Heart left ventricle (tissue), 16 donors: ENCODE measurements around the gene ARHGAP10. TPM values are rescaled to one million over a fixed set of nuclear protein-coding genes. Genes with fewer than 3 reads are reported as not detected.
A peak's percentile ranks its signal among the peaks of the same experiment; 100 is the strongest.

ENCODE experiments used
- ATAC-seq, 4 donors: fragments of 200-7000 bp; cut with Tn5 transposase; one replicate each; pipeline ENCODE4 v1.9.1; 2020 to 2022; ENCODE audit warnings: moderate library complexity in 4 of 4, mild to moderate bottlenecking in 3 of 4, moderate number of reproducible peaks in 1 of 4
- DNase-seq, 5 donors: peaks; one replicate each; pipeline ENCODE4 v3.0.0-alpha.2; 2020
- H3K27ac ChIP-seq, 12 donors: fragments of 200-600 bp; sonication (generic) in 4 of 12; one replicate each; pipeline versions ENCODE4 v1.5.0 to v1.8.0; 2016 to 2022; ENCODE audit warnings: mild to moderate bottlenecking in 2 of 12
- H3K27me3 ChIP-seq, 9 donors: fragments of 200-600 bp; sonication (generic) in 2 of 9; one replicate each; pipeline versions ENCODE4 v1.5.1 to v1.8.0; 2016 to 2022; ENCODE audit warnings: mild to moderate bottlenecking in 3 of 9
- H3K36me3 ChIP-seq, 9 donors: fragments of 200-600 bp; sonication (generic) in 2 of 9; one replicate each; pipeline versions ENCODE4 v1.5.0 to v1.8.0; 2018 to 2022; ENCODE audit warnings: mild to moderate bottlenecking in 2 of 9
- H3K4me1 ChIP-seq, 12 donors: fragments of 200-600 bp; sonication (generic) in 4 of 12; one replicate each; pipeline versions ENCODE4 v1.5.0 to v1.8.0; 2016 to 2022; ENCODE audit warnings: mild to moderate bottlenecking in 3 of 12
- H3K4me3 ChIP-seq, 12 donors: fragments of 200-600 bp; sonication (generic) in 4 of 12; one replicate each; pipeline versions ENCODE4 v1.5.0 to v1.8.0; 2017 to 2022; ENCODE audit warnings: mild to moderate bottlenecking in 9 of 12, moderate library complexity in 4 of 12
- H3K9me3 ChIP-seq, 12 donors: fragments of 200-600 bp; sonication (generic) in 4 of 12; one replicate each; pipeline versions ENCODE4 v1.5.0 to v1.8.0; 2016 to 2022; ENCODE audit warnings: mild to moderate bottlenecking in 1 of 12
- POLR2A ChIP-seq, 2 donors: fragments of 450-650 bp; IDR thresholded peaks; one replicate each; pipeline ENCODE4 v1.6.1; 2017; ENCODE audit warnings: antibody characterized with exemption in 2 of 2, mild to moderate bottlenecking in 2 of 2, moderate library complexity in 2 of 2
- WGBS, 4 donors: extraction: QIAGEN DNeasy Blood & Tissue Kit in 2 of 4; methylation state at CpG; one replicate each; pipeline versions ENCODE4 v1.1.5 to v1.1.7; 2013 to 2018; 5-methylcytosine and 5-hydroxymethylcytosine counted together
- intact Hi-C, 10 donors: fragments of 100-400 bp; cut with DNase I; formaldehyde crosslinking; loops; one replicate each; pipeline versions ENCODE4 v1.11.1 to v1.14.2; 2022
- polyA plus RNA-seq, 2 donors: library from polyadenylated mRNA; stranded (reverse); fragments of 200-250 nt; gene quantifications; one replicate each; pipeline ENCODE4 v1.2.3, GENCODE V29; 2013
- total RNA-seq, 9 donors: library from RNA; depleted of rRNA in 2 of 9; stranded (reverse); fragments of >200 nt in 2 of 9; fragmentation: NEBNext Ultra II Directional in 3 of 9; extraction: Animal tissue kit (Norgen Biotek cat#: 25700) in 3 of 9; gene quantifications; one replicate each; pipeline versions ENCODE4 v1.1.0 to v1.2.4, GENCODE V29; 2016 to 2023
- TF ChIP-seq, protein P1 (sequence below), 12 donors: fragments of 200-600 bp; sonication (generic) in 4 of 12; IDR thresholded peaks; one replicate each; pipeline versions ENCODE4 v1.5.0 to v1.8.0; 2018 to 2022; ENCODE audit warnings: antibody characterized with exemption in 12 of 12, mild to moderate bottlenecking in 5 of 12
- donor health status: ischemic (EF 13 %, LVEDD 7.1; RV severe dilation, severe dysfunction).
- donor health status: healthy with polysubstance abuse.
- donor health status: DM: no; HTN: yes; CAD: no.
- donor health status: DM: no; HTN: no; CAD: no.
- donor health status: ischemic (EF 25% LVEDD 6.9; RV normal size, moderate dysfunction).
- donor health status: ischemic (EF 25% LVEDD 5.7; RV mildly dilated, moderate dysfunction).
- donor health status: healthy.
- donor health status: DM: yes; HTN: yes; CAD: no.
- donor health status: ischemic (EF 35%, LVEDD 5.7; RV mildly dilated, moderate dysfunction).
- donor health status: nonischemic (EF 11% LVEDD 7.7; RV severe dilation, severe dysfunction).
- donor health status: DM: yes; HTN: yes; CAD: no.
- donor health status: PGD.
- donor health status: ischemic (EF 29% LVEDD 5.4; RV normal size, mild dysfunction).
- donor health status: nonischemic (EF 23%, LVEDD 6.1; RV moderate dilation, normal function).

Gene ARHGAP10
- total and polyA plus RNA-seq, 11 donors: 30.6 to 73.7 (median 51.7) TPM

DNA sequence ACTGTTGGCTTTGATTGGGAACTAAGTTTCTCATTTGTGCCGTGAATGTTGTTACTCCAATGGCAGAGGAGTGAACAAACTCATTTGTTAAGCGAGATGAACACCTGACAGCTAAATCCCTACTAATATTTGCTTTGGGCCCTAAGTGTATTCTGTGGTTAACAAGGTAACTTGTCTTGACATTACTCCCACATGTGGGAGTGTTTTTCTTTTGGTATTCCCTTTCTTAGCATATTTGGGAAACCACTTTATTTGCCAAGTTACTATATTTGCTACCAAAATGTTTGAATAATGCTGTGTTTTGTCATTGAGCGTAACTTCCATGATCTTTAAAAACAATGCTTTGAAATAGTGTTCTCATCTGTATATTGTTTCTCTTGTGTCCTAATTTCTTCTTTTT is 82.5 kb downstream of the ARHGAP10 start:
- Histone ChIP-seq H3K4me3 (no peak overlapping the region), H3K27me3 (no peaks in the 10 kb centered on the region), H3K36me3 (no peaks in the 10 kb centered on the region), H3K27ac (peak overlapping the region in 11 of 12 donors; percentile 27 to 90 (median 79)), H3K4me1 (peaks cover 3 to 94% (median 73%) of the 10 kb centered on the region in 12 donors), H3K9me3 (no peaks in the 10 kb centered on the region)
- intact Hi-C loops: loop anchor here in 1 of 10 donors (10.0 kb wide), 1 partner anchor 80 kb away; the partner anchor contains the start of gene ARHGAP10
- WGBS, 4 donors: 84 to 91% (median 87%) methylated on average over 3 of the region's 3 CpGs
- no peak for DNase-seq
- TF ChIP-seq, protein P1, sequence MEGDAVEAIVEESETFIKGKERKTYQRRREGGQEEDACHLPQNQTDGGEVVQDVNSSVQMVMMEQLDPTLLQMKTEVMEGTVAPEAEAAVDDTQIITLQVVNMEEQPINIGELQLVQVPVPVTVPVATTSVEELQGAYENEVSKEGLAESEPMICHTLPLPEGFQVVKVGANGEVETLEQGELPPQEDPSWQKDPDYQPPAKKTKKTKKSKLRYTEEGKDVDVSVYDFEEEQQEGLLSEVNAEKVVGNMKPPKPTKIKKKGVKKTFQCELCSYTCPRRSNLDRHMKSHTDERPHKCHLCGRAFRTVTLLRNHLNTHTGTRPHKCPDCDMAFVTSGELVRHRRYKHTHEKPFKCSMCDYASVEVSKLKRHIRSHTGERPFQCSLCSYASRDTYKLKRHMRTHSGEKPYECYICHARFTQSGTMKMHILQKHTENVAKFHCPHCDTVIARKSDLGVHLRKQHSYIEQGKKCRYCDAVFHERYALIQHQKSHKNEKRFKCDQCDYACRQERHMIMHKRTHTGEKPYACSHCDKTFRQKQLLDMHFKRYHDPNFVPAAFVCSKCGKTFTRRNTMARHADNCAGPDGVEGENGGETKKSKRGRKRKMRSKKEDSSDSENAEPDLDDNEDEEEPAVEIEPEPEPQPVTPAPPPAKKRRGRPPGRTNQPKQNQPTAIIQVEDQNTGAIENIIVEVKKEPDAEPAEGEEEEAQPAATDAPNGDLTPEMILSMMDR (IDR thresholded peaks at IDR 0.05): no peak
- TF ChIP-seq POLR2A (IDR thresholded peaks at IDR 0.05): no peak
- no peak for ATAC-seq

- H3K27me3 ChIP-seq: no peaks in the 10 kb centered on the region
- peaks cover 3 to 86% (median 69%) of the 10 kb centered on the region in 12 donors for H3K4me1 ChIP-seq
- H3K9me3 ChIP-seq: no peaks in the 10 kb centered on the region
- H3K36me3 ChIP-seq: no peaks in the 10 kb centered on the region
- TF ChIP-seq POLR2A (IDR thresholded peaks at IDR 0.05): no peak
- TF ChIP-seq, protein P1 (IDR thresholded peaks at IDR 0.05): no peak
- 70 to 72% (median 70%) methylated on average over 5 of the region's 5 CpGs for WGBS, 4 donors
- peak overlapping the region; percentile 51 to 90 (median 80) for H3K27ac ChIP-seq
- DNase-seq (no peak), ATAC-seq (no peak)
- intact Hi-C loops: loop anchor here in 2 of 10 donors (5.0 to 10.0 kb wide), 2 partner anchors 38 to 81 kb away; partner anchors contain the start of gene ARHGAP10 (in 1 of the 2)
- no peak overlapping the region for H3K4me3 ChIP-seq
Measured at GRCh38 chr4:147815741-147816140, 83.9 kb downstream of the ARHGAP10 start.

- intact Hi-C loops: loop anchor here in 2 of 10 donors (5.0 to 10.0 kb wide), 2 partner anchors 39 to 82 kb away; partner anchors contain the start of gene ARHGAP10 (in 1 of the 2)
- peak in 4 of 5 donors; percentile 40 to 63 (median 49) for DNase-seq
- no peak for TF ChIP-seq POLR2A (IDR thresholded peaks at IDR 0.05)
- TF ChIP-seq, protein P1 (IDR thresholded peaks at IDR 0.05): no peak
- Histone ChIP-seq H3K27me3 (no peaks in the 10 kb centered on the region), H3K4me3 (no peak overlapping the region), H3K36me3 (no peaks in the 10 kb centered on the region), H3K4me1 (peaks cover 11 to 87% (median 72%) of the 10 kb centered on the region in 12 donors), H3K27ac (peak overlapping the region; percentile 51 to 90 (median 80)), H3K9me3 (no peaks in the 10 kb centered on the region)
- ATAC-seq: peak; percentile 86 to 91 (median 88)
- WGBS, 4 donors: 41 to 58% (median 47%) methylated on average over 4 of the region's 4 CpGs
Measured at GRCh38 chr4:147816382-147817254, 84.7 kb downstream of the ARHGAP10 start.

GRCh38 chr4:147820975-147821374 is 89.1 kb downstream of the ARHGAP10 start:
- no peak for TF ChIP-seq POLR2A (IDR thresholded peaks at IDR 0.05)
- TF ChIP-seq, protein P1 (IDR thresholded peaks at IDR 0.05): no peak
- 91 to 99% (median 95%) methylated on average over 6 of the region's 6 CpGs for WGBS, 4 donors
- intact Hi-C loops: loop anchor here in 2 of 10 donors (5.0 to 10.0 kb wide), 2 partner anchors 36 to 86 kb away; partner anchors contain the start of gene ARHGAP10 (in 1 of the 2)
- H3K9me3 ChIP-seq: no peaks in the 10 kb centered on the region
- no peak for DNase-seq
- no peak for ATAC-seq
- peaks cover 14 to 74% (median 55%) of the 10 kb centered on the region in 12 donors for H3K4me1 ChIP-seq
- no peaks in the 10 kb centered on the region for H3K27me3 ChIP-seq
- peaks cover 0 to 18% (median 7%) of the 10 kb centered on the region in 9 donors for H3K36me3 ChIP-seq
- H3K4me3 ChIP-seq: no peak overlapping the region
- peak overlapping the region in 10 of 12 donors; percentile 67 to 91 (median 81) for H3K27ac ChIP-seq
